ENCODE measurements around the gene ZNF550. TPM values are rescaled to one million over a fixed set of nuclear protein-coding genes. Genes with fewer than 3 reads are reported as not detected.

Gene ZNF550
- total and polyA plus RNA-seq, 2 of the 13 experiments (the other 11 are each of a cell fraction or from before 2014, with no cell fraction given) = 8.6 to 9.1 TPM

- TF ChIP-seq, protein P1, sequence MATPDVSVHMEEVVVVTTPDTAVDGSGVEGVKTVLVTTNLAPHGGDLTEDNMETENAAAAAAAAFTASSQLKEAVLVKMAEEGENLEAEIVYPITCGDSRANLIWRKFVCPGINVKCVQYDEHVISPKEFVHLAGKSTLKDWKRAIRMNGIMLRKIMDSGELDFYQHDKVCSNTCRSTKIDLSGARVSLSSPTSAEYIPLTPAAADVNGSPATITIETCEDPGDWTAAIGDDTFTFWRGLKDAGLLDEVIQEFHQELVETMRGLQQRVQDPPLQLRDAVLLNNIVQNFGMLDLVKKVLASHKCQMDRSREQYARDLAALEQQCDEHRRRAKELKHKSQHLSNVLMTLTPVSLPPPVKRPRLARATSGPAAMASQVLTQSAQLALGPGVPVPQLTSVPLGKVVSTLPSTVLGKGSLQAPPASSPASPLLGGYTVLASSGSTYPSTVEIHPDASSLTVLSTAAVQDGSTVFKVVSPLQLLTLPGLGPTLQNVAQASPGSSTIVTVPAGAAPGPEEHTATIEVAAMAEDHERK (CRISPR knock-in tag; IDR thresholded peaks at IDR 0.05; ENCODE audit: low read depth) = peak; percentile 62
- TF ChIP-seq MEIS2 (CRISPR knock-in tag; IDR thresholded peaks at IDR 0.05) = no peak
- TF ChIP-seq ZNF749 (CRISPR knock-in tag; IDR thresholded peaks at IDR 0.05; ENCODE audit: borderline replicate concordance) = no peak
- TF ChIP-seq NR2C2 (CRISPR knock-in tag; IDR thresholded peaks at IDR 0.05; ENCODE audit: borderline replicate concordance) = peak; percentile 61; the same call in 1 of the 2 replicates
- no peak for TF ChIP-seq NR1H2 (CRISPR knock-in tag; IDR thresholded peaks at IDR 0.05; ENCODE audit: borderline replicate concordance, low read depth)
- TF ChIP-seq ZNF747 (CRISPR knock-in tag; IDR thresholded peaks at IDR 0.05; ENCODE audit: borderline replicate concordance) = no peak; the same call in 1 of the 2 replicates
- TF ChIP-seq, protein P2, sequence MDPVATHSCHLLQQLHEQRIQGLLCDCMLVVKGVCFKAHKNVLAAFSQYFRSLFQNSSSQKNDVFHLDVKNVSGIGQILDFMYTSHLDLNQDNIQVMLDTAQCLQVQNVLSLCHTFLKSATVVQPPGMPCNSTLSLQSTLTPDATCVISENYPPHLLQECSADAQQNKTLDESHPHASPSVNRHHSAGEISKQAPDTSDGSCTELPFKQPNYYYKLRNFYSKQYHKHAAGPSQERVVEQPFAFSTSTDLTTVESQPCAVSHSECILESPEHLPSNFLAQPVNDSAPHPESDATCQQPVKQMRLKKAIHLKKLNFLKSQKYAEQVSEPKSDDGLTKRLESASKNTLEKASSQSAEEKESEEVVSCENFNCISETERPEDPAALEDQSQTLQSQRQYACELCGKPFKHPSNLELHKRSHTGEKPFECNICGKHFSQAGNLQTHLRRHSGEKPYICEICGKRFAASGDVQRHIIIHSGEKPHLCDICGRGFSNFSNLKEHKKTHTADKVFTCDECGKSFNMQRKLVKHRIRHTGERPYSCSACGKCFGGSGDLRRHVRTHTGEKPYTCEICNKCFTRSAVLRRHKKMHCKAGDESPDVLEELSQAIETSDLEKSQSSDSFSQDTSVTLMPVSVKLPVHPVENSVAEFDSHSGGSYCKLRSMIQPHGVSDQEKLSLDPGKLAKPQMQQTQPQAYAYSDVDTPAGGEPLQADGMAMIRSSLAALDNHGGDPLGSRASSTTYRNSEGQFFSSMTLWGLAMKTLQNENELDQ (CRISPR knock-in tag; IDR thresholded peaks at IDR 0.05; ENCODE audit: borderline replicate concordance) = no peak
- TF ChIP-seq RBFOX2 (IDR thresholded peaks at IDR 0.05; ENCODE audit: low read depth, low read length) = peak; percentile 88
- no peak for TF ChIP-seq ZNF652 (CRISPR knock-in tag; IDR thresholded peaks at IDR 0.05; ENCODE audit: borderline replicate concordance, low read depth)
- TF ChIP-seq, protein P3, sequence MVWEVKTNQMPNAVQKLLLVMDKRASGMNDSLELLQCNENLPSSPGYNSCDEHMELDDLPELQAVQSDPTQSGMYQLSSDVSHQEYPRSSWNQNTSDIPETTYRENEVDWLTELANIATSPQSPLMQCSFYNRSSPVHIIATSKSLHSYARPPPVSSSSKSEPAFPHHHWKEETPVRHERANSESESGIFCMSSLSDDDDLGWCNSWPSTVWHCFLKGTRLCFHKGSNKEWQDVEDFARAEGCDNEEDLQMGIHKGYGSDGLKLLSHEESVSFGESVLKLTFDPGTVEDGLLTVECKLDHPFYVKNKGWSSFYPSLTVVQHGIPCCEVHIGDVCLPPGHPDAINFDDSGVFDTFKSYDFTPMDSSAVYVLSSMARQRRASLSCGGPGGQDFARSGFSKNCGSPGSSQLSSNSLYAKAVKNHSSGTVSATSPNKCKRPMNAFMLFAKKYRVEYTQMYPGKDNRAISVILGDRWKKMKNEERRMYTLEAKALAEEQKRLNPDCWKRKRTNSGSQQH (CRISPR knock-in tag; IDR thresholded peaks at IDR 0.05; ENCODE audit: low read depth) = no peak
- no peak for TF ChIP-seq ZNF280D (CRISPR knock-in tag; IDR thresholded peaks at IDR 0.05)
- 0 out of 2 replicates have a peak, but pooled peaks have one; percentile 65 for TF ChIP-seq KLF9 (CRISPR knock-in tag; IDR thresholded peaks at IDR 0.05; ENCODE audit: low read depth)
- TF ChIP-seq CREB1 (IDR thresholded peaks at IDR 0.05) = peak; percentile 81
- peak; percentile 93 for TF ChIP-seq CREB1 (CRISPR knock-in tag; IDR thresholded peaks at IDR 0.05)
- TF ChIP-seq ZZZ3 (CRISPR knock-in tag; IDR thresholded peaks at IDR 0.05; ENCODE audit: borderline replicate concordance) = peak; percentile 59
- peak; percentile 86; the same call in 1 of the 2 replicates for TF ChIP-seq YEATS2 (CRISPR knock-in tag; IDR thresholded peaks at IDR 0.05; ENCODE audit: borderline replicate concordance)
- TF ChIP-seq ZNF251 (CRISPR knock-in tag; IDR thresholded peaks at IDR 0.05) = no peak
- no peak for TF ChIP-seq ZNF224 (CRISPR knock-in tag; IDR thresholded peaks at IDR 0.05)
- TF ChIP-seq, protein P4, sequence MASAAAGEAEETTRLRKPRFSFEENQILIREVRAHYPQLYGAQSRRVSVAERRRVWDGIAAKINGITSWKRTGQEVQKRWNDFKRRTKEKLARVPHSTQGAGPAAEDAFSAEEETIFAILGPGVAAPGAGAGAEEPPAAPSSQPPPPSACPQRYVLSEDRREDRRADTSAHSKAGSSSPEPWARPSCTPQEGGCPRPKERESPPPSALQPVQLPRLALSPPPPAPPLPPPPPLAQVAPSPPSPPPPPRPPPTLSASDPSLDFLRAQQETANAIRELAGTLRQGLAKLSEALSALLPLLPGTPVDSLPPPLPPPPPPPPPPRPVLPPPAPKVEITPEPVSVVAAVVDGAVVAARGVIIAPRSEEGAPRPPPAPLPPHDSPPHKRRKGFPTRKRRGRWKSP (CRISPR knock-in tag; IDR thresholded peaks at IDR 0.05) = no peak
- peak; percentile 40; the same call in 1 of the 2 replicates for TF ChIP-seq WIZ (CRISPR knock-in tag; IDR thresholded peaks at IDR 0.05)
Observed at GRCh38 chr19:57559404-57560025, at the start of gene ZNF550 (continued).

Data from HepG2 (cell line).